HepG2 (cell line): Measurements from ENCODE around the gene TROAP. TPM values are rescaled to one million over a fixed set of nuclear protein-coding genes. Genes with fewer than 3 reads are reported as not detected.
A peak's percentile ranks its signal among the peaks of the same experiment; 100 is the strongest.

Experiments
- GATAD2A ChIP-seq: IDR thresholded peaks from 2 replicates; pipeline ENCODE4 v1.6.1; 2016
- KDM4B ChIP-seq: sonication (generic); formaldehyde crosslinking; IDR thresholded peaks from 2 replicates; pipeline ENCODE4 v1.4.0; 2020; ENCODE audit warnings: missing genetic modification reagents
- MIXL1 ChIP-seq: IDR thresholded peaks from 2 replicates; pipeline ENCODE4 v1.6.1; 2016
- SAP130 ChIP-seq: IDR thresholded peaks from 2 replicates; pipeline ENCODE4 v1.6.1; 2016; ENCODE audit warnings: low read depth
- SP4 ChIP-seq: sonication (generic); formaldehyde crosslinking; IDR thresholded peaks from 2 replicates; pipeline ENCODE4 v1.8.1; 2023; ENCODE audit warnings: mild to moderate bottlenecking, missing genetic modification reagents
- ZBTB20 ChIP-seq: sonication (generic); formaldehyde crosslinking; IDR thresholded peaks from 2 replicates; pipeline ENCODE4 v1.8.1; 2023; ENCODE audit warnings: missing genetic modification reagents, low read depth, mild to moderate bottlenecking, borderline replicate concordance
- ZBTB21 ChIP-seq: sonication (generic); formaldehyde crosslinking; IDR thresholded peaks from 2 replicates; pipeline ENCODE4 v1.4.0; 2020; ENCODE audit warnings: missing genetic modification reagents
- ZBTB42 ChIP-seq: sonication (generic); formaldehyde crosslinking; IDR thresholded peaks from 2 replicates; pipeline ENCODE4 v1.5.0; 2020; ENCODE audit warnings: mild to moderate bottlenecking, missing genetic modification reagents
- ZFP90 ChIP-seq: sonication (generic); formaldehyde crosslinking; IDR thresholded peaks from 2 replicates; pipeline ENCODE4 v1.8.0; 2022; ENCODE audit warnings: missing genetic modification reagents, mild to moderate bottlenecking, inconsistent platforms, borderline replicate concordance
- ZNF101 ChIP-seq: sonication (generic); formaldehyde crosslinking; IDR thresholded peaks from 2 replicates; pipeline ENCODE4 v1.4.0; 2020; ENCODE audit warnings: mild to moderate bottlenecking, low read depth, missing genetic modification reagents, borderline replicate concordance
- ZNF121 ChIP-seq: sonication (generic); formaldehyde crosslinking; IDR thresholded peaks from 2 replicates; pipeline ENCODE4 v1.5.0; 2020; ENCODE audit warnings: mild to moderate bottlenecking, missing genetic modification reagents
- ZNF282 ChIP-seq: fragments of 450-650 bp; IDR thresholded peaks from 2 replicates; pipeline ENCODE4 v1.6.1; 2018; ENCODE audit not compliant: partially characterized antibody
- ZNF44 ChIP-seq: sonication (generic); formaldehyde crosslinking; IDR thresholded peaks from 2 replicates; pipeline ENCODE4 v1.5.1; 2020; ENCODE audit warnings: mild to moderate bottlenecking, missing genetic modification reagents
- ZNF567 ChIP-seq: sonication (generic); formaldehyde crosslinking; IDR thresholded peaks from 2 replicates; pipeline ENCODE4 v1.8.1; 2023; ENCODE audit warnings: mild to moderate bottlenecking, missing genetic modification reagents, borderline replicate concordance
- ZNF709 ChIP-seq: sonication (generic); formaldehyde crosslinking; IDR thresholded peaks from 2 replicates; pipeline ENCODE4 v1.5.0; 2020; ENCODE audit warnings: mild to moderate bottlenecking, missing genetic modification reagents
- ZNF747 ChIP-seq: sonication (generic); formaldehyde crosslinking; IDR thresholded peaks from 2 replicates; pipeline ENCODE4 v1.8.1; 2023; ENCODE audit warnings: missing genetic modification reagents, mild to moderate bottlenecking, borderline replicate concordance
- polyA plus RNA-seq, 8 experiments: library from polyadenylated mRNA; depleted of rRNA in 3 of 8; stranded (reverse) in 7 of 8; unstranded in 1 of 8; fragments of >200 nt; fragmentation: Illumina TruSeq in 4 of 8; extraction: Trizol in 4 of 8; gene quantifications; 2 replicates each; pipeline versions ENCODE4 v1.2.1 to v1.2.3, GENCODE V29; 2011 to 2016; ENCODE audit warnings: low read depth in 4 of 8, missing spikeins in 1 of 8, mixed read lengths in 1 of 8; ENCODE audit not compliant: insufficient read depth in 1 of 8
- total RNA-seq, 5 experiments: library from RNA; depleted of rRNA; stranded (reverse); fragments of >200 nt; fragmentation: Illumina TruSeq; extraction: Trizol; gene quantifications; 2 replicates each; pipeline ENCODE4 v1.2.3, GENCODE V29; 2016; ENCODE audit warnings: low read depth in 1 of 5
- TF ChIP-seq, protein P1 (sequence below): IDR thresholded peaks from 2 replicates; pipeline ENCODE4 v1.6.1; 2018; ENCODE audit warnings: missing genetic modification reagents, mild to moderate bottlenecking, missing compliant biosample characterization
- TF ChIP-seq, protein P2 (sequence below): sonication (generic); formaldehyde crosslinking; IDR thresholded peaks from 2 replicates; pipeline ENCODE4 v1.4.0; 2020; ENCODE audit warnings: low read depth, mild to moderate bottlenecking, missing genetic modification reagents
- TF ChIP-seq, protein P3 (sequence below): sonication (generic); formaldehyde crosslinking; IDR thresholded peaks from 2 replicates; pipeline ENCODE4 v1.9.0; 2022; ENCODE audit warnings: missing genetic modification reagents, mild to moderate bottlenecking, borderline replicate concordance
- TF ChIP-seq, protein P4 (sequence below), 2 experiments: sonication (generic) in 1 of 2; formaldehyde crosslinking in 1 of 2; IDR thresholded peaks; 2 replicates each; pipeline versions ENCODE4 v1.4.0 to v1.6.1; 2018 to 2020; ENCODE audit warnings: missing genetic modification reagents in 2 of 2, borderline replicate concordance in 1 of 2, low read depth in 1 of 2, mild to moderate bottlenecking in 1 of 2, missing biosample characterization in 1 of 2
- TF ChIP-seq, protein P5 (sequence below): sonication (generic); formaldehyde crosslinking; conservative IDR thresholded peaks from 2 replicates; pipeline ENCODE4 v1.4.0; 2020; ENCODE audit warnings: missing genetic modification reagents
- TF ChIP-seq, protein P6 (sequence below): sonication (generic); formaldehyde crosslinking; IDR thresholded peaks from 2 replicates; pipeline ENCODE4 v1.5.0; 2020; ENCODE audit warnings: missing genetic modification reagents

The TROAP gene
- total and polyA plus RNA-seq, 2 of the 13 experiments (the other 11 are each of a cell fraction or from before 2014, with no cell fraction given), result 22.5 to 30.9 TPM

DNA sequence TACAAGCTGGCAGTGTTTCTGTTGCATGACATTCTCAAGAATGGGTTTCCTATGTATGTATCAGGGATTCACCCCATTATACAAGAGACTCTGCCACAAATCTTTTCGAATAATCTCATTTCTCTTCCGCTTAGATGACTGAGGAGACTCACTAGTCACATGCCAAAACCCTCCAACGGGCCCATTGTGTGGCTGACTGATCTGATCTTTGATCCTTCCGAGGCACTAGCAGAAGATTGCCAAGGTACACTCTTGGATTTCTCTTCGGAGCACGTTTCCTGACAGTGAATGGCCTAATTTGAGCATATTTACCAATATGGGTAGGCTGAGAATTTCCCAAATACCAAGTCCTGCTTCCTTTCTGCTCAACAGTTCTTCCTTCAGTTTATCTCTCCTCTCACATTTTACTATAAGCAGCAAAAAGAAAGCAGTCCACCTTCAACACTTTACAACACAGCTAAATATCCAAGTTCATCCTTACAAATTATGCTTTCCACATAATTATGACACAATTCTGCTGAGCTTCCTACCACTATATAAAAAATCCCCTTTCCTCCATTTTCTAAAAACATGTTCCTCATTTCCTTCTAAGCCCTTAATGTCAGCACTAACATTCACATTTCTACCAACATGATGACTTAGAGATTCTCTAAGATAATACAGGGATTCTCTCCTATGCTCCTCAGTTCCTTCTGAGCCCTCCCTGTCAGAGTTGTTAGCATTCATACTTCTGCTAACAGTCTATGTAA lies 17.1 kb upstream of the TROAP start (continued):
- TF ChIP-seq, protein P1, sequence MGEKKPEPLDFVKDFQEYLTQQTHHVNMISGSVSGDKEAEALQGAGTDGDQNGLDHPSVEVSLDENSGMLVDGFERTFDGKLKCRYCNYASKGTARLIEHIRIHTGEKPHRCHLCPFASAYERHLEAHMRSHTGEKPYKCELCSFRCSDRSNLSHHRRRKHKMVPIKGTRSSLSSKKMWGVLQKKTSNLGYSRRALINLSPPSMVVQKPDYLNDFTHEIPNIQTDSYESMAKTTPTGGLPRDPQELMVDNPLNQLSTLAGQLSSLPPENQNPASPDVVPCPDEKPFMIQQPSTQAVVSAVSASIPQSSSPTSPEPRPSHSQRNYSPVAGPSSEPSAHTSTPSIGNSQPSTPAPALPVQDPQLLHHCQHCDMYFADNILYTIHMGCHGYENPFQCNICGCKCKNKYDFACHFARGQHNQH, result no peak
- TF ChIP-seq ZBTB42, result no peak
- peak; percentile 27; the same call in 1 of the 2 replicates for TF ChIP-seq ZNF121 (CRISPR knock-in tag)
- TF ChIP-seq ZNF44 (CRISPR knock-in tag), result no peak
- no peak for TF ChIP-seq ZNF567
- no peak for TF ChIP-seq ZBTB20
- no peak for TF ChIP-seq ZNF101
- TF ChIP-seq SAP130 (CRISPR knock-in tag), result peak; percentile 25; the same call in 1 of the 2 replicates
- TF ChIP-seq SP4, result no peak
- no peak for TF ChIP-seq ZBTB21 (CRISPR knock-in tag)
- no peak for TF ChIP-seq ZFP90 (CRISPR knock-in tag)
- TF ChIP-seq, protein P2, sequence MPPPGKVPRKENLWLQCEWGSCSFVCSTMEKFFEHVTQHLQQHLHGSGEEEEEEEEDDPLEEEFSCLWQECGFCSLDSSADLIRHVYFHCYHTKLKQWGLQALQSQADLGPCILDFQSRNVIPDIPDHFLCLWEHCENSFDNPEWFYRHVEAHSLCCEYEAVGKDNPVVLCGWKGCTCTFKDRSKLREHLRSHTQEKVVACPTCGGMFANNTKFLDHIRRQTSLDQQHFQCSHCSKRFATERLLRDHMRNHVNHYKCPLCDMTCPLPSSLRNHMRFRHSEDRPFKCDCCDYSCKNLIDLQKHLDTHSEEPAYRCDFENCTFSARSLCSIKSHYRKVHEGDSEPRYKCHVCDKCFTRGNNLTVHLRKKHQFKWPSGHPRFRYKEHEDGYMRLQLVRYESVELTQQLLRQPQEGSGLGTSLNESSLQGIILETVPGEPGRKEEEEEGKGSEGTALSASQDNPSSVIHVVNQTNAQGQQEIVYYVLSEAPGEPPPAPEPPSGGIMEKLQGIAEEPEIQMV (CRISPR knock-in tag), result no peak
- TF ChIP-seq, protein P3, sequence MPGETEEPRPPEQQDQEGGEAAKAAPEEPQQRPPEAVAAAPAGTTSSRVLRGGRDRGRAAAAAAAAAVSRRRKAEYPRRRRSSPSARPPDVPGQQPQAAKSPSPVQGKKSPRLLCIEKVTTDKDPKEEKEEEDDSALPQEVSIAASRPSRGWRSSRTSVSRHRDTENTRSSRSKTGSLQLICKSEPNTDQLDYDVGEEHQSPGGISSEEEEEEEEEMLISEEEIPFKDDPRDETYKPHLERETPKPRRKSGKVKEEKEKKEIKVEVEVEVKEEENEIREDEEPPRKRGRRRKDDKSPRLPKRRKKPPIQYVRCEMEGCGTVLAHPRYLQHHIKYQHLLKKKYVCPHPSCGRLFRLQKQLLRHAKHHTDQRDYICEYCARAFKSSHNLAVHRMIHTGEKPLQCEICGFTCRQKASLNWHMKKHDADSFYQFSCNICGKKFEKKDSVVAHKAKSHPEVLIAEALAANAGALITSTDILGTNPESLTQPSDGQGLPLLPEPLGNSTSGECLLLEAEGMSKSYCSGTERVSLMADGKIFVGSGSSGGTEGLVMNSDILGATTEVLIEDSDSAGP (CRISPR knock-in tag), result no peak
- TF ChIP-seq, protein P4, sequence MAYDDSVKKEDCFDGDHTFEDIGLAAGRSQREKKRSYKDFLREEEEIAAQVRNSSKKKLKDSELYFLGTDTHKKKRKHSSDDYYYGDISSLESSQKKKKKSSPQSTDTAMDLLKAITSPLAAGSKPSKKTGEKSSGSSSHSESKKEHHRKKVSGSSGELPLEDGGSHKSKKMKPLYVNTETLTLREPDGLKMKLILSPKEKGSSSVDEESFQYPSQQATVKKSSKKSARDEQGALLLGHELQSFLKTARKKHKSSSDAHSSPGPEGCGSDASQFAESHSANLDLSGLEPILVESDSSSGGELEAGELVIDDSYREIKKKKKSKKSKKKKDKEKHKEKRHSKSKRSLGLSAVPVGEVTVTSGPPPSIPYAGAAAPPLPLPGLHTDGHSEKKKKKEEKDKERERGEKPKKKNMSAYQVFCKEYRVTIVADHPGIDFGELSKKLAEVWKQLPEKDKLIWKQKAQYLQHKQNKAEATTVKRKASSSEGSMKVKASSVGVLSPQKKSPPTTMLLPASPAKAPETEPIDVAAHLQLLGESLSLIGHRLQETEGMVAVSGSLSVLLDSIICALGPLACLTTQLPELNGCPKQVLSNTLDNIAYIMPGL (CRISPR knock-in tag; IDR thresholded peaks at IDR 0.05; ENCODE audit: borderline replicate concordance in 1 of 2, low read depth in 1 of 2), result no peak
- TF ChIP-seq ZNF709 (CRISPR knock-in tag), result no peak
- no peak for TF ChIP-seq ZNF747
- TF ChIP-seq, protein P5, sequence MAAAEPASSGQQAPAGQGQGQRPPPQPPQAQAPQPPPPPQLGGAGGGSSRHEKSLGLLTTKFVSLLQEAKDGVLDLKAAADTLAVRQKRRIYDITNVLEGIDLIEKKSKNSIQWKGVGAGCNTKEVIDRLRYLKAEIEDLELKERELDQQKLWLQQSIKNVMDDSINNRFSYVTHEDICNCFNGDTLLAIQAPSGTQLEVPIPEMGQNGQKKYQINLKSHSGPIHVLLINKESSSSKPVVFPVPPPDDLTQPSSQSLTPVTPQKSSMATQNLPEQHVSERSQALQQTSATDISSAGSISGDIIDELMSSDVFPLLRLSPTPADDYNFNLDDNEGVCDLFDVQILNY (CRISPR knock-in tag), result no peak
- no peak for TF ChIP-seq KDM4B
- no peak for TF ChIP-seq GATAD2A (CRISPR knock-in tag)
- no peak for TF ChIP-seq MIXL1
- TF ChIP-seq, protein P6, sequence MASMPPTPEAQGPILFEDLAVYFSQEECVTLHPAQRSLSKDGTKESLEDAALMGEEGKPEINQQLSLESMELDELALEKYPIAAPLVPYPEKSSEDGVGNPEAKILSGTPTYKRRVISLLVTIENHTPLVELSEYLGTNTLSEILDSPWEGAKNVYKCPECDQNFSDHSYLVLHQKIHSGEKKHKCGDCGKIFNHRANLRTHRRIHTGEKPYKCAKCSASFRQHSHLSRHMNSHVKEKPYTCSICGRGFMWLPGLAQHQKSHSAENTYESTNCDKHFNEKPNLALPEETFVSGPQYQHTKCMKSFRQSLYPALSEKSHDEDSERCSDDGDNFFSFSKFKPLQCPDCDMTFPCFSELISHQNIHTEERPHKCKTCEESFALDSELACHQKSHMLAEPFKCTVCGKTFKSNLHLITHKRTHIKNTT (CRISPR knock-in tag), result no peak
- TF ChIP-seq ZNF282, result no peak
